Frontal cortex (tissue), 1 donor: ENCODE data around the gene ALB. TPM values are rescaled to one million over a fixed set of nuclear protein-coding genes. Genes with fewer than 3 reads are reported as not detected.

Source experiments
- total RNA-seq: library from RNA; depleted of rRNA; stranded (reverse); fragments of >200 nt; gene quantifications from one replicate; pipeline ENCODE4 v1.2.3, GENCODE V29; 2014

ALB gene
- total RNA-seq, 1 donor from 2014 or later, result 0.41 TPM

Other genes starting within 250 kb of the ALB start
- 70.5 TPM for gene ANKRD17, start 145.5 kb upstream of the ALB start, total RNA-seq
- gene AFP, start 31.9 kb downstream of the ALB start, total RNA-seq, result not detected
- gene AFM, start 77.5 kb downstream of the ALB start, total RNA-seq, result not detected
- under 0.01 TPM for gene RASSF6, start 216.1 kb downstream of the ALB start, total RNA-seq